HG03045 (cell line): Measurements from ENCODE around the gene SIX5.
"Not testable (repeated sequence)": the region's sequence is repeated elsewhere in the genome, so short reads cannot be mapped to it uniquely, and the experiment has no call there.

ENCODE experiments used
- ATAC-seq: cut with Tn5 transposase; IDR thresholded peaks from one replicate; pipeline ENCODE4 v1.9.1; 2021; ENCODE audit warnings: mild to moderate bottlenecking, moderate library complexity; ENCODE audit not compliant: unreplicated experiment

The SIX5 gene

GRCh38 chr19:45761714-45762113, 7.3 kb downstream of the SIX5 start:
- ATAC-seq: no peak

DNA sequence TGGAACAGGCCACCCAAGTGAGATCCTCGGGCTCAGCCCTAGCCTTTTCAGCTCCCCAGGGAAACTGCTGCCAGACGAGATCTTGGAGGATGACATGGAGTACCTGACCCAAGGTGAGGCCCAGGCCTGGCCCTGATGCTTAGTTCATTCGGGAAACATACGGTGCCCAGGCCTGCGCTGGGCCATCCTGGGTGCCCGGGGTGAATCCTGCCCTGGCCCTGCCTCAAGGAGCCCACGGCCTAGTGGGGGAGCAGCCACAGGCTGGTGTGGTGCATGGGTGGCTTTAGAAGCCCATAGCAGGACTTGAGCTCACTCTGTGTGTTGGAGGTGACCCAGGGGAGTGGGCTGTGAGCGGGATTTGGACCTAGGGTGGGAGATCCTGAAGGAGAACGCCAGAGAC, 10.1 kb downstream of the SIX5 start:
- no peak for ATAC-seq

DNA sequence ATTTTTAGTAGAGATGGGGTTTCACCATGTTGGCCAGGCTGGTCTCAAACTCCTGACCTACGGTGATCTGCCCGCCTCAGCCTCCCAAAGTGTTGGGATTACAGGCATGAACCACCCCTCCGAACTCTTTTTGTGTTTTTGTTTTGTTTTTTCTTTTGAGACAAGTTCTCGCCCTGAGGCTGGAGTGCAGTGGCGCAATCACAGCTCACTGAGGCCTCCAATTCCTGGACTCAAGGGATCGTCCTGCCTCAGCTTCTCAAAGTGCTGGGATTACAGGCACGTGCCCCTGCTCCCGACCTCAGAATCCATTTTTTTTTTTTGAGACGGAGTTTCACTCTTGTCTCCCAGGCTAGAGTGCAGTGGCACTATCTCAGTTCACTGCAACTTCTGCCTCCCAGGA, 11.4 kb downstream of the SIX5 start:
- ATAC-seq: no peak

GRCh38 chr19:45754323-45754722, 14.7 kb downstream of the SIX5 start:
- ATAC-seq: no peak

GRCh38 chr19:45753548-45753947, 15.5 kb downstream of the SIX5 start:
- no peak for ATAC-seq

DNA sequence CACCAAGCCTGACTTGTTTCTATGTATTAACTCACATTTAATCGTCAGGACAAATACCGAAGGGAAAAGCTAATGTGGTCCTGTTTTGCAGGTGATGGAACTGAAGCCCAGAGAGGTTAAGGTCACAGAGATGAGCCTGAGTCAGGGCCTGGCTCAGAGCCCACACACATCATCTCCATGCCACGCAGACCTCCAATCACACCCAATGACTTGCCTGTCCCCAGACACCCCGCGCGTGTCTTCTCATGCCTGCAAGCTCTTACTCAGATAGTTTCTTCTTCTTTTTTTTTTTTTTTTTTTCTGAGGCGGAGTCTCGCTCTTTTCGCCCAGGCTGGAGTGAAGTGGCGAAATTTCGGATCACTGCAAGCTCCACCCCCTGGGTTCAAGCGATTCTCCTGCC, 16.4 kb downstream of the SIX5 start:
- no peak for ATAC-seq

GRCh38 chr19:45751483-45751882, 17.6 kb downstream of the SIX5 start:
- not testable (repeated sequence) for ATAC-seq

- no peak for ATAC-seq
Measured at GRCh38 chr19:45747513-45747912, 21.5 kb downstream of the SIX5 start.

DNA sequence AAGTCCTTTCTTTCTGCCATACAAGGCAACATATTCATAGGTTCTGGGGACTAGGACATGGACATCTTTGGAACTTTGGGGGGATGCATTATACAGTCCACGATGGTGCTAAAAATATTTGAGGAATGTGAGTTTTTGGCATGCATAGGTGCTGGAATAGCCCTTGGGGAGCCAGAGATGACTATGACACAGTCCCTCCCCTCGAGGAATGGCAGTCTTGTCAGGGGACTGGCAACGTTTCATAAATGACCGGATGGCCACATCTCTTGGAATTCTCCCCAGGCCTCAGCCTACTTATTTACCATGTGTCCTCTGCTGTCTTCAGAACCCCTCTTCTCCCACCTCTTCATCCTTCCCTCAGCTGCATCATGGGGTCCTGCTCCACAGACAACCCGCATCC, 22.2 kb downstream of the SIX5 start:
- no peak for ATAC-seq

DNA sequence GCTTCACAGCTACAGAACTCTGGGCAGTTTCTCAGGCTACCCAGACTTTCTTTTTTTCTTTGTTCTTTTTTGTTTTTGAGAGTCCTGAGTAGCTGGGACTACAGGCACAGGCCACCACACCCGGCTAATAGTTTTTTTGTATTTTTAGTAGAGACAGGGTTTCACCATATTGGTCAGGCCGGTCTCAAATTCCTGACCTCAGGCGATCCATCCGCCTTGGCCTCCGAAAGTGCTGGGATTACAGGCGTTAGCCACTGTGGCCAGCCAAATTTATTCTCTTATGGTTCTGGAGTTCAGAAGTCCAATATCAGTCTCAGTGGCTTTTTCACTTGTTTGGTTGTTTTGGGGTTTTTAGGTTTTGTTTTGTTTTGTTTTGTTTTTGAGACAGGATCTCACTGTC, 23.4 kb downstream of the SIX5 start:
- no peak for ATAC-seq

DNA sequence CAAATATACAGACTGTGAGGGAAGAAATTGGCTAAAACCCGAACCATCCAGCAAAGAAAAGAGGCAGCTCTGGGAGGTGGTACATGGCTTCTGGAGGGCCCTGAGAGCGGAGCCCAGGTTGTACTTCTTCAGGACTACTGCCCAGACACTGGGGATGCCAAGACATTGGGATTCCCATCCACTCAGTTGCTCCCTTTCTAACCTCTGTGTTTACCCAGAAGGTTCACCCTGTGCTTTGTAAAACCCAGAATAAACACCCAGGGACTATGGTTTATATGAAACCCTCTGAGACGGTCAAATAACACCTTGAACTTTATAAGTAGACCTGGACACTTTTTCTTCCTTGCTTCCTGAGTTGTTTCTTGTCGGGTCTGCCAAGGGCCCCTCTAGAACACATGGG, 26.1 kb downstream of the SIX5 start:
- no peak for ATAC-seq

GRCh38 chr19:45739498-45740439, 29.3 kb downstream of the SIX5 start:
- ATAC-seq: no peak

GRCh38 chr19:45733160-45733810, 35.8 kb downstream of the SIX5 start, which contains the start of gene MEIOSIN:
Gene MEIOSIN, plus strand, starts transcription at chr19:45733439. Its CDS starts 1,938 bp downstream, at chr19:45735377.
- no peak for ATAC-seq

DNA sequence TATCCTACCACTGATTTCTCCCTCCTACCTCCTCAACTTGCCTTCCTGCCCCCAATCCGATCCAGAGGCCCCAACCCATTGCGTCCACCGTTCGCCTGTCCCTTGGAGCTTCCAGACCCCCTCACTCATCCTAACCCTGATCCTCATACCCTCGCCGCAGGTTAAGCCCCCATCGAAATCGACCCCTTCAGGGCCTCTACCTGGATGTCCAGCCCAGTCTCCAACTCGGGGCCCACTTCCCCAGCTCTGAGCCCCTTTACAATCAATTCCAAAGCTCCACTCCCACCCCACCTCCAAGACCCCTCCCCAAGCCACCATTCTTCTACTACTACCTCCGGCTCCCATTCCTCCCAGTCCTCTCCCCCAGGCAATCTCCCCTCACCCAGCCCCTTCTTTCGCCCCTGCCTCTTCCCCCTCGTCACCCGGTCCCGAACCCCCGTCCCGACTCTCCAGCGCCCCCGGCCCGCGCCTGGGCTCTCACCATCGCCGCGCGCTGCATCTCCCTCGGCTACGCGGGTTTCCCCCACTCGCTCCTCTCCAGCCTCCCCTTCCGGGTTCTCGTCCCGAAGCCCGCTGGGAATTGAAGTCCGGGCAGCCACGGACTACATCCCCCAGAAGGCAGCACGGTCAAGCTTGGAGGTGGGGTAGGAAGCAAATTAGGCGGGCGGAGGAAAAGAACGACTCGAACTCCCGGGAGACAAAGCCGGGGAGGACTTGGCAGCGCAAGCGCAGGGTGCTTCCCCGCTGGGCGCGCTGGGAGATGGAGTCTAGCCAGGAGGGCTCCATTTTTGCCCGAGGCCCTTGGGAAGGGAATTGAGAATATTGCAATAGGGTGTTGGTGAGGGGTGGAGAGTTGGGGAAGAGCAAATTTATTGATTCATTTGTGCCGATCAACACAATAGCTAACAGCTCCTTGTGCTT, 38.4 kb downstream of the SIX5 start, which contains the start of gene FBXO46:
TSS of gene FBXO46 (minus strand) at position 529 of the 921 bp plus-strand sequence. CDS start 17,401 bp downstream, outside the sequence.
- ATAC-seq: peak; percentile 86

- no peak for ATAC-seq
Measured at GRCh38 chr19:45729800-45730290, 39.2 kb downstream of the SIX5 start.

GRCh38 chr19:45728683-45729082, 40.4 kb downstream of the SIX5 start:
- not testable (repeated sequence) for ATAC-seq

GRCh38 chr19:45720065-45720464, 49.0 kb downstream of the SIX5 start:
- ATAC-seq: not testable (repeated sequence)

GRCh38 chr19:45717983-45718650, 50.9 kb downstream of the SIX5 start:
- ATAC-seq: no peak

DNA sequence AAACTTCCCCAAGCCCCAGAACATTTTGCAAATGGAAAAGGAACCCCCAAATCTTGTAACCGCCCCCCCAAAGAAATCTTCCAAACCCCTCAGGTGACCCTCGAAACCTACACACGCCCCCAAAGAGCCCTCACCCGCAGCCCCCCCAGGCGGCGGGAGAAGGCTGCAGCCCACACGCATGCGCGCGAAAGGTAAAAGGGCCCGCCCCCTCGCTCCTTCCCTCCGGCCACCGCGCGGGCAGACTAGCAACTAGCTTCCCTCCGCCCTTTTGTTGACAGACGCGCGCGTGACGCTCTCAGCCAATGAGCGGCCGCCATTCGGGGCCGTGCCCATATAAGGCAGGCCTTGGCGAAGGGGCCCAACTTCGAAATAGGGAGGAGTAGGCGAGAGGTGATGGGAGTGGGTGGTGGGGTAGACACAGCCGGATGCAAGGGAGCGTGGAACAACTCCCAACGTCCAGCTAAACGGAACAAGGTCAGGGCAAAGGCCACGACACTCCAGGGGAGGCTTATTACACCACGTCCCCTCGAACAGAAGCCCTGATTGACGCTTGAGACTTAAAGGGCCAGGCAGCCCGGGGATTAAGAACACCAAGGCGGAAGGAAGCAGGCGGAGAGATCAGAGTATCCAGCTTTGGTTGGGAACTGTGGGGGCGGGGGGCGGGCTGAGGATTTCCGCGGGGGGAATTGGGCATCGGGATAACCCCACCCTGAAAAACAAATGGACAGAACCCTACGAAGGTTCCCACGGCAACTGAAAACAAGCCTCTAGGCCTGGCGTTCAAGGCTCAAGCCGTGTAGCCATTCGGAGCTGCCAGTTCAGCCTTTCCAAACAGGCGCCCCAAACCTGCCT, 51.7 kb downstream of the SIX5 start:
- peak; percentile 93 for ATAC-seq
